DMS 273 treated with DMSO at 0.1 percent for 48 hours (cell line): Measurements from ENCODE around the gene KPNB1.

Experiments
- DNase-seq: peaks from one replicate; lab custom pipeline; 2025; lab: John Stamatoyannopoulos, UW

KPNB1 gene

DNA sequence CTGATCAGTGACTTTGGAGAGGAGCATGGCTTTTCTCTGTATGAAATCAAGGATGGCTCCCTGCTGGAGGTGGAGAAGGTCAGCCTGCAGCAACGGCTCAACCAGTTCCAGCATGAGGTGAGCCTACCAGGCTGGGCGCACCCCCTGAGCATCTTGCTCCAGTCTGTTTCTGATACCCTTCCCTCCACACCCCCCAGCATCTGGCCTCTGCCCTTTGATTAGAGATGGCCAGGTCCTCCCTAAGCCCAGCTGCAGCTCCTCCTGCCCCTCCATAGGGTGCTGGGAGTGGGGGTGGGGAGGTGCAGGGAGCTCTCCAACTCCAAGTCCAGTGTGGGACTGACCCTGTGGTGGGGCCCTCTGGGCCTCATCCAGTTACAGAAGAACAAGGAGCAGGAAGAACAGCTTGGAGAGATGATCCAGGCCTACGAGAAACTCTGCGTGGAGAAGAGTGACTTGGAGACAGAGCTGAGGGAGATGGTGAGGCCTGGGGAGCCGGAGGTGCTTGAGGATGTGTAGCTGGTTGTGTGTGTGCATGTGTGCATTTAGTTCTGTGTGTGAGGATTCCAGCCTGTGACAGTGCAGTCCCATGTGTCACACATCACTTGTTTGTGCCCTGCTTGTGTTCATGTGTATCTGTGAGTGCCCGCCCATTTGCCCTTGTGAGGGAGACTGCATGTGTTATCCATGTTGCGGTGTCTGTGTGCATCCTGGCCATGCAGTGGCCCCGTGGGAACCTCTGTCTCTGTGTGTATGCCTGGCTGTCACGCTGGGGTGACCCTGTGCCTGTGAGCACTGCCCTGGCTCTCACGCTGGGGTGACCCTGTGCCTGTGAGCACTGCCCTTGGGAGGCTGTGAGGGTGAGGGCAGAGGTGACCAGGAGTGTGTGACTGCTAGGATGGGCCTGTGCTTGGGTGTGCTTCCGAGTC, 47.3 kb downstream of the KPNB1 start:
- DNase-seq = no peak

DNA sequence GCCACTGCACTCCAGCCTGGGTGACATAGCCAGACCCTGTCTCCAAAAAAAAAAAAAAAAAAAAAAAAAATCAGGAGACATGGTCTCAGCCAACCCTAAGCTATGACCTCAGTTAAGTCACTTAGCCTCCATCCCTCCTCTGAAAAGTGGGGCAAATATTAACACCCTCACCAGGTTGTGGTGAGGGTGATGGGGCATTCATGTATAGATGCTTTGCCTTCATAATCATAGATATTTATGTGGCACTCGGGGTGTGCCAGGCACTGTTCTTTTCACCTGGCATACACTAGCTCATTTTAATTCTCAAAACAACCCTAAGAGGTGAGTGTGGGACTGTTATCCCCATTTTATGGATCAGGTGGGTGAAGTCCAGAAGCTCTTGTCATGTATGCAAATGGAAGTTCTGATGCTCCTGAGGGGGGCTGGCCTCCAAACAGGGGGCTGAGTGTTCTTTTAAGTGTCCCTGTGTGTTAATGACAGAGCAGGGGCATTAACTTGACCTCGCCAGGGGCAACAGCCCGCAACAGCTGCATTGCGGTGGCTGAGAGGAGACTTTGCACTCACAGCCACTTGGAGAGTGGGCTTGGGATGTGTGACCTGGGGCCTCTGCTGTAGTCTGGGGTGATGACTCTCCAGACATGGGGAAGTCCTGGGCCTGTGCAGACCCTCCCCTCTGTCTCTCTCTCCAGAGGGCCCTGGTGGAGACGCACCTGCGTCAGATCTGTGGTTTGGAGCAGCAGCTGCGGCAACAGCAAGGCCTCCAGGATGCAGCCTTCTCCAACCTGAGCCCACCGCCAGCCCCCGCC, 48.4 kb downstream of the KPNB1 start:
- DNase-seq = no peak

DNA sequence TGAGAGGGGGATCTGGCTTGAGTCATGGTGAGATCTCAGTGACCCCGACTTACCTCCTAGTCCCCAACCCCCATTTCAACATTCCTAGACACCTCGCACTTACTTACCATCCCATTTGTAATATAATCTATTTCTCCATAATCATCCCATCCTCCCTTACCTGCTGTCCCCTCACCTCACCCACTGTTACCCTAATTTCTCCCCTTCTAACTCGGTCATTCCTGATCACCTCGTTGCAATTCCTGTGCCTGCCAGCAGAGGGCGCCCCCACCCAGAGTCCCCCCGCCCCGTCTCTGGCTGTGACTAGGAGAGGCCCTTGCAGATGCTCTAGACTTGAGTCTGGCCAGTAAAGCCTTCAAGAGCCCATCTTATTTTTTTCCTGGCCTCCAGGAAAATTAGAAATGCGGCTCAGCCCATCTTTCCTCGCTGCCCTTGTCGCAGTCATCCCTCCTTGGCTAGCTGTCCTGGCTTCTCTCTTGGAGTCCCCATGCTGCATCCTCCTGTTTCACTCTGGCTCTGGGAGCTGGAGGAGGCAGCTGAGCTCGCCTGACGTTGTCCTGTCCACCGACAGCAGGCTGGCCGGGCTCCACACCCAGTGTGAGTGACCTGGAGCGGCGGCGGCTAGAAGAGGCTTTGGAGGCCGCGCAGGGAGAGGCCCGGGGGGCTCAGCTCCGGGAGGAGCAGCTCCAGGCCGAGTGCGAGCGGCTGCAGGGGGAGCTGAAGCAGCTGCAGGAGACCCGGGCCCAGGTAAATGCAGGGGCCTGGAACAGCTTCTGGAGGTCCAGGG, 49.2 kb downstream of the KPNB1 start:
- peak; percentile 23 for DNase-seq

DNA sequence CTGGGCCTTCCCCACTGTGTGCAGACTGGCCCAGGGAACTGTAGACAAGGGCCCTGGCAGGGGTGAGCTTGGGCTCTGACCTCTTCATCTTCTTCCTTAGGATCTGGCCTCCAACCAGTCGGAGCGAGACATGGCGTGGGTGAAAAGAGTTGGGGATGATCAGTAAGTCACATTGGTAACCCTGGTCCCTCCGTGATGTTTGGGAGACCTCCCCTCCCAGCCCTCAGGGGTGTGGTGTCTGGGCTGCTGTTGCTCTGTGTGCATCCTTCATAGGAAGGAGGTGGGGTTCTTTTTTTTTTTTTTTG, 49.8 kb downstream of the KPNB1 start:
- no peak for DNase-seq

DNA sequence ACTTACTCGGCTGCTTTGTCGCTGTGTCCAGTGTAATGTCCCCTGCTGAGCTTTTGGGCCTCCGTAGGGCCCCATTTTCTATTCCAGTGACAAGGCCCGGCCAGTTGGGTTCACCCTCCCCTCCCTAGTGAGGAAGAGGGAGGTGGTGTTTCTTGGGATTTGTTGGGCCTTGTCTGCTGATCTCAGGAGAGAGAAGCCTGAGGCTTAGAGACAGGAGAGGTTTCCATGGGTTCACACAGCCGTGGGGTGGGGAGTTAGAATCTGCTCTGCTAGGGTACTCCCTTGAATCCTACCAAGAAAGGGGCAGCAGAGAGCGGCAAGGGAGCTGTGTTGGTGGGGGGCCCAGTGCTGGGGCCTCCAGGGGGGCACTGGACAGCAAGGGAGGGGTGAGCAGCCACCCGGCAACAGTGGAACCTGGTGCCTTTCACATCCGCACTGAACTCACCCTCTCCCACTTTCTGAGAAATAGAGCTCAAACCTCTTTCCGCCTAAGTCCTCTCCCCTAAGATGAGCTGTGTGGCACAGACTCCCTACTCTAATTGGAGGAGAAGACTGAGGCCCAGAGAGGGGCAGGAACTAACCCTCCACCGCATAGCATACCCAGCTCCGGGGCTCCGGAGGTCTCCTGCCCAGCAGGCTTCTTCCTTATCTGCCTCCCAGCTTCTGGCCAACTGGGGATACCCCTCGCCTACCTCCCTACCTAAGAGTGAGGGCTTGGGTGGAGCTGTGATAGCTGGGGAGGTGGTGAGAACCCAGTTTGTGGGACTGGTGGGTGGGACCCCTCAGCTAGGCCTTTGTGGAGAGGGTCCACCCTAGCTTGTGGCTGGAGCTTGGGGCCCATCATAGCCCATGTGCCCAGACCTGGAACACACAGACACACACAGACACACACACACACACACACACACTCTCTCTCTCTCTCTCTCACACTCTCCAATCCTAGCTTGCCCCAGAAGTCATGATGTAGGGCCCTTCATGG, 51.0 kb downstream of the KPNB1 start:
- DNase-seq = no peak

DNA sequence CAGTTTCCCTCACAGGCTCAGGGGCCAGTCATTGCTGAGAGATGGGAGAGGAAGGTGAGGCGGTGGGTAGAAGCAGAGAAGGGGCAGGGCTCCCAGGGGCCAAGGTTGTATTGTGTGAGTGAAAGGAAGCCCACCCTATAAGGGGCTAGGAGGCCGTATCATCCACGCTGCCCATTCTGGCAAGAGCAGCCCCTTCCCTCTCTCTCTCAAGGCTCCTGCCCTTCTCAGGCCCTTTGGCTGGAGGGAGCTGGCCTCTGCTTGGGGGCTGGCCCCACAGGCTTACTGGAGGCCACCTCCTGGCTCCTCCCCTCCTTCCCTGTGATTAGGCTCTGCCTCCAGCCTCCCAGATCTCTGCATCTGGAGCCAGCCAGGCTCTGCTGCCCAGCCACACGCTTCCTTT, 51.9 kb downstream of the KPNB1 start:
- no peak for DNase-seq

DNA sequence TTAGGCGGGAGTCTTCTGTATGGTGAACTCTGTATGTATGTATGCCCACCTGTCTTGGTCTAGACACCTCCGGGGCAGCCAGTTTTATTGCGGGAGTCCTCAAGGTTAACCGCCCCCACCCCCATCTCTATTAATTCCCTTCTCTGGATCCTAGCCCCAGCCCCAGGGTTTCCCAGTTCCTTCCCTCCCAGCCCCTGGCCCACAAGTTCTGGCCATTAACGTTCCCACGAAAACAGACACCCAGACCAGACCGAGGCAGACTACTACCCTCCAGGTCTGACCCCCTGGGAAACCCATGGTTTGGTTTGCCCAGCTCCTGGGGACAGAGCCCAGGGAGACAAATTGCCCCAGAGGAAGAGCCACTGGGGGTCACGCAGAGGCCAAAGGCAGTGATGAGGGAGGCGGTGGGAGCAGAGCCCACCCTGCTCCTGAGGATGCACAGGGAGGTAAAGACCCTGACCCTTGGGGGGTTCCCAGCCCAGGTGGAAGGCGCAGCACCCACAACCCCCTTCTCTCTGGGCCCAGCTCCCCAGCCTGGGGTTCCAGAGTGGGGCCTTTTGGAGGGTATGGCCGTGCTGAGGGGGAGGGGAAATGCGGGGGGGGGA, 52.8 kb downstream of the KPNB1 start:
- no peak for DNase-seq

DNA sequence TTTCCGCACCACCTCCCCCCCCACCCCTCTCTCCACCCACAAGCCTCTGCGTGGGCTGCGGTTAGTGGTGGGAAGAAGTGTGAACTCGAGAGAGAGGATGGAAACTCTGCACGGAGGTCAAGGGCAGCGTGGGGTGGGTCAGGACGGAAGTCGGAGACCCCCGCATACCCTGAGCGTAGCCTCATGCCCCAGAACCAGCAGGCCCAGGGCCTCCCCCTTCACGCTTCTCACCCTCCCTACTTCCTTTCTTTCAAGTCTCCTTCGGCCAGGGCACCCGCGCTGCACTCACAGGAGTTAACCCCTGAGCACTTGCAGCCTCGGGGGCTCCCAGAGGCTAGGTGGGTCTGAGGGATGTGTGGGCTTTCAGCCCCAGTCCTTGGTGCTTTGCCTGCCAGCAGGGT, 53.5 kb downstream of the KPNB1 start:
- DNase-seq = no peak

DNA sequence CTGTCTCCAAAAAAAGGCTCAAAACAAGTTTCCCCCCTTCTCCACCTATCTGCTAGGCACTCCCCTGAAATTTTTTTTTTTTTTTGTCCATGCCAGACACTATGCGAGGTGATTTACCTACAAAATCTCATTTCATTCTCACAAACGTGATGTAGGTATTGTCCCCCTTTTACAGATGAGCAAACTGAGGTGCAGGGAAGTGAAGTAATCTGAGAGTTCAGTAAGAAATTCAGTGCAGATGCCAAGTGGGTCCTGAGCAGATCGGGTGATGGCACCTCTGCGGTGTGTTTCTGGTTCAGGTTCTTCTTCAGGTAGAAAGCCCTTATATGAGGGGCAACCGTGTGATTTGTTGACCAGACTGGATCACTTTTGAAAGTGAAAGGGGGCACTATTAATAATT, 54.0 kb downstream of the KPNB1 start:
- no peak for DNase-seq

DNA sequence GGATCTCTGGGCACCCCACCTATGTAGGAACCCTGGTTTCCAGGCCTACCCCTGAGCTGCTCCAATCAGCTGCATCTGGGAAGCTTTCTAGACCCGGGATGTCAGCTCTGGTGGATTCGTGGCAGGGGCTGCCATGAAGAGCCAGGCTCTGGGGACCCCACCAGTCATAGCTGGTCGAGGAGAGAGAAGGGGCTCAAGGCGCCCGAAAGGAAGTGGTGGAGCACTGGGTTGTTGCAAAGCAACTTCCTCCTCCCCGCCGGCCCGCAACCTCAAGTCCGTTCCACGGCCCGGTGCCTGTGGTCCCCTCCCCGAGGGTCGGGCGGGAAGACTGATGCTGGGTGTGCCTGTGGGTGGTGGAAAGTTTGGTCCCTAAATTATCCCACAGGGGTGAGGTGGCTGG, 54.4 kb downstream of the KPNB1 start:
- no peak for DNase-seq

DNA sequence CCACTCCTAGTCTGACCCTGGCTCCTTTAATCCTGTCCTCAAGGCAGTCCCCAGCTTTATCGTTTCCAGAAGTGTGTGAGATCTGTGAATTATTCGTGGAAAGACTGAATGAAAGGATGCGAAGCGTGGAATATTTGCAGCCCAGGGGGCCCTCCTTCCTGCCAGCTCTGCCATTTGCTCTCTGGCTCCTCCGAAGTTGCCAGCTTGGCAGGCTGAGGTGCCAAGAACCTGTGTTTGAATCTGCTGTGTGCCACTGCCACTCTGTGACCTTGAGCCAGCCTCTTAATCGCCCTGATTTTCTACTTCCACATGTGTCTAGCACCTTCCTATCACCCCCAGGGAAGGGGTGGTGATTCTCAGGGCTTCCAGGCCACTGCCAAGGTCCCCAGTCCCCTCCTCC, 55.0 kb downstream of the KPNB1 start:
- DNase-seq = no peak

DNA sequence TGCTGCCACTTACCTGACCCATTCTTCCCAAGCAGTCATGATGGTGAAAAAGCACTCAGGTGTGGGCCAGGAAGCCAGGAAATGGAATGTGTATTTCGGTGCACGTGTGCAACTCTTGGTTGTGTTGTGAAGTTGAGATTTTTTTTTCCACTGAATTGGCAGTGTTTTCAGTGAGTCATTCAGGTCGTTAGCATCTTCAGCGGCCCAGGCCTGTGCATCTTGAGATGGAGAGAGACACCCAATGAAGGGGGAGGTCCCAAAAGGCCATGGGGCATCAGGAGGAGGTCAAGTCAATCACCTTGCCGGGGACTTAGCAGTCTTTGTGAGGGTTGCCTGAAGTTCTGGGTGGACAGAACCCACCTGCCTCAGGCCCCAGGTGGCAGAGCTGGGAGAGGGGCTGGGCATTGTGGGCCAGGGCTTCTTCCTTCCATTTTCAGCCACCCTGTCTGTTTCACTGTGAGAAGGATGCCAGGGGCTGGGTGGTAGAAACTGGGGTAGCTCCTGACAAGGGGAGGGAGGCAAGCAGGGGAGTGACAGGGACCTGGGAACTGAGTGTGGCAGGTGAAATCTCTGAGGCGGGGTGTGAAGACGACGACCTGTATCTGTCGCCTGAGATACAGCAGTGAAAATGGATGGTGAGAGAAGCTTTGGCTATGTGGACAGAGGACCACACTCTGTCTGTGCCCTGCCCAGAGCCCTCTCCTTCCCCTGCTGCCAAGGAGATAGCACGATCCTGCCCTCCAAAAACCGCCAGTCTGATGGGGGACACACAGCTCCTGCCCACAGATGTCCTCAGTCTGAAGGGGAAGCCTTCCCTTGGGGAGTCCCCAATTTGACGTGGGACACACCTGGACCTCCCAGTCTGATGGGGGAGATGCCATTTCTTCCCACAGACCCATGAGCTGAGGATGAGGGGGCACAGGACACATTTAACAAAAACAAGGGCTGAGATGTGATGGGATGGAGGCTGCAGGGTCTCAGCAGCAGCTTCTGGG, 56.1 kb downstream of the KPNB1 start:
- DNase-seq = no peak

DNA sequence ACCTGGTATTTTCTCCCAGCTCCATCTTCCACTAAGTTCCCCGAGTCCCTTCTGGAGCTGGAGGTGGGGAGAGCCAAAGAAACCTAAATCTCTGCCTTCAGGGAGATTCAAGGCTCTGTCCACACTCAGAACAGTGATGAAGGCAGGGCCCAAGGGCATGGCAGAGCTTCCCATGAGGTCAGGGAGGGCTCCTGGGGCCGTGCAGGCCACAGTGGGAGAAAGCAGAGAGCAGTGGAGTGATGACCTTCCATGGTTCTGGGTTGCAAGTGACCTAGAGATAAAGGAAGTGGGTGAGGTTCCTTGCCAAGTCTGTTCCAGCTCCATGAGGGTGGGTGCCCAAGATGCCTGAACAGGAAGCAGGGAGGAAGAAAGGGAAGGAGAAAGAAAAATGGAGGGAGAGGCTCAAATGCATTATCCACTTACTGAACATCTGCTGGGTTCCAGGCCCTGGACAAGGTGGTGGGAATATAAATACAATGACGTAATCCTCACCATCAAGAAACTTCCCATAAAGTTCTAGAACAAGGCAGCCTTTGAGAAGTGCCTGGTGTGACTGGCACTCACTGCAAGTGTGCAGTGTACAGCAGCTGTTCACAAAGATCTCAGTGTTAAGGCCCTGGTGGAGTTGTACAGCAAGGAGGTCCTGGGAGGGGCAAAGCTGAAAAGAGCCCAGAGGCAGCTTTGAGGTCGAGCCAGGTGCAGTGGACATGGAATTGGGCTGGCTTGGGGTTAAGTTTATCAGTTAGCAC, 57.5 kb downstream of the KPNB1 start:
- no peak for DNase-seq

DNA sequence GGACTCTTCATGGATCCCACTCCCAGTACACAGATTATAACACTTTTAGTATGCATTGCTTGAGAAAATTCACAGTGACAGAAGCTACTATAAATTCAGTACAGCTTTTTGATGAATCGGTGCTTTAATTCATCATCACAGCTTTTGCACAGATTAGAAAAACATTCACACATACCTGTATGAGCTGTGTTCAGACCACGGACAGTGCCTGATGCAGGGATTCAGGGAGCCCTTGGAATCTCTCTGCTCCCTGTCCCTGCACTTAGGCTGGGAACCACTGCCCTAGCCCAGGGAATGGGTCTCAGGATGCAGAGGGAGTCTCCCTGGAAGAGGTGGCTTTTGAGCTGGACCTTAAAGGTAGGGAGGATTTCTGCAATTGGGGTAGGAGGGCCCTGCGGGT, 58.2 kb downstream of the KPNB1 start:
- DNase-seq = no peak

DNA sequence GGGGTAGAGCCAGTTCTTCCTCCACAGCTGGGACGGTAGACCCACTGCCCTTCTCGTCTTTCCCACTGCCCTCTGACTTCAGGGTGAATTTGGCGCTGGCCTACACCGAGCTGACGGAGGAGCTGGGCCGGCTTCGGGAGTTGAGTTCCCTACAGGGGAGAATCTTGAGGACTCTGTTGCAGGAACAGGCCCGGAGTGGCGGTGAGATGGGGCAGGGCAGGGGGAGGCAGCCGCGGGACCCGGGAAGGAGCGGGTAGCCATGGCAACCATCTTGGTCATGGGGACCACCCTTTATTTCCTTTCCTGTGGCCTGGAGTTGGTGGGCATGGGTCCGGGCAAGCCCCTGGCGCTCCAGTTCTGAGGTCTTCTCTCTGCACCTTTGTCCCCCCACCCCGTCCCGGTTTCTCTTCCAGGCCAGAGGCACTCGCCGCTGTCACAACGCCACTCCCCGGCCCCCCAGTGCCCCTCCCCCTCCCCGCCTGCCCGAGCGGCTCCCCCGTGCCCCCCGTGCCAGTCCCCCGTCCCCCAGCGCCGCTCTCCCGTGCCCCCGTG, 58.7 kb downstream of the KPNB1 start:
- DNase-seq = no peak

DNA sequence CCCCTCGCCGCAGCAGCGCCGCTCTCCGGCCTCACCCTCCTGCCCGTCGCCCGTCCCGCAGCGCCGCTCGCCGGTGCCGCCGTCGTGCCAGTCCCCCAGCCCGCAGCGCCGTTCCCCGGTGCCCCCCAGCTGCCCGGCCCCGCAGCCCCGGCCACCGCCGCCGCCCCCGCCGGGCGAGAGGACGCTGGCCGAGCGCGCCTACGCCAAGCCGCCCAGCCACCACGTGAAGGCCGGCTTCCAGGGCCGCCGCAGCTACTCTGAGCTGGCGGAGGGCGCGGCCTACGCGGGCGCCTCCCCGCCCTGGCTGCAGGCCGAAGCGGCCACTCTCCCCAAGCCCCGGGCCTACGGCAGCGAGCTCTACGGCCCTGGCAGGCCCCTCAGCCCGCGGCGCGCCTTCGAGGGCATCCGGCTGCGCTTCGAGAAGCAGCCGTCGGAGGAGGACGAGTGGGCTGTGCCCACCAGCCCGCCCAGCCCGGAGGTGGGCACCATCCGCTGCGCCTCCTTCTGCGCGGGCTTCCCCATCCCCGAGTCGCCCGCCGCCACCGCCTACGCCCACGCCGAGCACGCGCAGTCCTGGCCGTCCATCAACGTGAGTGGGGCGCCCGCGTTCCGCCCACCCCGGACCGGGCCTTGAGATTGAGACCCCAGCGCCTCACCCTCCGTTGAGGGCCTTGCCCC, 59.3 kb downstream of the KPNB1 start:
- no peak for DNase-seq

DNA sequence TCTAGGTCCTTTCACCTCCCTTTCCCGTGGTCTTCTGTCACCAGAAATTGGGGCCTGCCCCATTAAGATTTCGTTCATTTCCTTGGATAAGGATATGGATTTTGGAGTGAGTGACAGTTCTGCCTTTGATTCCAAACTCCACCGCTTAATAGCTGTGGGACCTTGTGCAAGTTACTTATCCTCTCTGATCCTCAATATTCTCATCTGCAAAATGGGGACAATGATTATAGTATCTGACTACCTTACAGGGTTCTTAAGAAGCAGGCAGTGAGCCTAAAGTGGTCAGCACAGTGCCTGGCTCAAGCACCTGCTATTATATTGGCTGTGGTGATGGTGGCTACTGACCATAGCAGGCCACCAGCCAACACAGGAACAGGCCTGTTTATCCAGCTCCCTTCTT, 59.9 kb downstream of the KPNB1 start:
- DNase-seq = no peak
